Motor neuron (in vitro differentiated cells): ENCODE results near the gene SLC25A47. TPM values are rescaled to one million over a fixed set of nuclear protein-coding genes. Genes with fewer than 3 reads are reported as not detected.
"Not testable (repeated sequence)": the region's sequence is repeated elsewhere in the genome, so short reads cannot be mapped to it uniquely, and the experiment has no call there.

ENCODE experiments used
- ATAC-seq, 8 experiments: fragments of 200-7000 bp; cut with Tn5 transposase; replicated peaks in 6 of 8; 2 replicates each; pipeline ENCODE4 v1.8.0; 2021; ENCODE audit warnings: mild to moderate bottlenecking in 8 of 8, moderate library complexity in 8 of 8
- H3K27ac ChIP-seq, 2 donors: fragments of 250-450 bp; sonication (Bioruptor Pico); 2 replicates each; pipeline ENCODE4 v1.9.0; 2021; ENCODE audit warnings: antibody characterized with exemption in 2 of 2, mild to moderate bottlenecking in 2 of 2, moderate library complexity in 1 of 2
- H3K4me1 ChIP-seq, 2 donors: fragments of 250-450 bp; sonication (Bioruptor Pico); replicated peaks in 1 of 2; 2 replicates each; pipeline ENCODE4 v1.6.1; 2021; ENCODE audit warnings: antibody characterized with exemption in 2 of 2, mild to moderate bottlenecking in 2 of 2, moderate library complexity in 1 of 2
- H3K4me3 ChIP-seq, 5 donors: fragments of 250-450 bp; sonication (Bioruptor Pico); 2 replicates each; pipeline ENCODE4 v1.9.0; 2021; ENCODE audit warnings: antibody characterized with exemption in 5 of 5, mild to moderate bottlenecking in 5 of 5, moderate library complexity in 4 of 5
- WGBS, 10 experiments: fragments of 450-650 bp; shearing (Covaris generic); methylation state at CpG; one replicate each; pipeline ENCODE4 v1.0.0; 2022; 5-methylcytosine and 5-hydroxymethylcytosine counted together
- in situ Hi-C, 9 experiments: fragments of 400-800 bp; cut with MboI; loops; one replicate each; pipeline ENCODE4 v1.15.0; 2021; ENCODE audit warnings: low sequenced_read_pairs in 9 of 9, low pct_unique_long_range_greater_than_20kb in 2 of 9; ENCODE audit not compliant: unreplicated experiment in 9 of 9
- total RNA-seq, 8 experiments: library from RNA; unstranded; fragments of 300-600 nt; gene quantifications; 2 replicates each; pipeline versions ENCODE4 v1.2.3 to v1.2.4, GENCODE V29; 2022

Gene SLC25A47
- under 1 TPM in 6 of 8 experiments, not detected in 2; 0.05 to 0.52 (median 0.33) TPM for total RNA-seq

DNA sequence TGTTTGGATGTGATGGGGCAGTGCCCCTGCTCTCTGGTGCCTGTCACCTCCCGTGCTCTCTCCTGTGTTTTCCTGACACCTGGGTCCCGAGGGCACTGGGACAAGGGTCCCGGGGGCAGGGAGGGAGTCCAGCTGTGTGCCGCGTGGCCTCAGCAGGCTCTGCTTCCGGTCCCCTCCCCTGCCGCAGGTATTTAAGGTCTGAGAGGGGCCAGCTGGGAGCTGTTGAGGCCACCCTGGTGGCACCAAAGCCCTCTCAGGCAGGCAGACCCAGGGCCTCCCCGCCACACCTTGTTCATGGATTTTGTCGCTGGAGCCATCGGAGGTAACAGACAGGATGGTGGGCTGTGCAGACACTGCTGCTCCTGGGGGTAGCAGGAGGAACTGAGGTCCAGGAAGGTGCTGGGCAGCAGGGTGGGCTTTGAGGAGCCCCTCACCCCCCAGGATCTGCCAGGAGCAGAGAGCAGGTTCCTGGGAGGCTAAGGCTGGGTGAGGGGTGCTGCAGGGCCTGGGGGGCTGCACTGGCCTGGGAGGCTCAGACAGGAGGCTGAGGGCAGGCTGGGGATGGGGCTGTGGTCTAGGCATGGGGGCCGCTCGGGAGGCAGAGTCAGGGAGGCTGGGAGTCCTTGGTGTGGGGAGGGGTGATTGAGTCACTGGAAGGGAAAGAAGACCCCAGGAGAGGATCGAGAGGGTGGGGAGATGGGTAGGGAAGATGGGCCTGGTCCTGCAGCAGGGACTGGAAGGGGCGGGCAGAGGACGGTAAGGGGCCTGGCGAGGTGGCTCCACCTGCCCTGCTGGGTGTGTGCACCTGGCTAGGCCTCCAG, at the start of gene SLC25A47:
Gene SLC25A47 (plus strand): TSS at position 219 of the 821 bp plus-strand sequence. CDS start 76 bp downstream, at position 295.
- Histone ChIP-seq H3K27ac (no peak within 1 kb of the TSS), H3K4me1 (no peaks in the 10 kb centered on the region), H3K4me3 (no peak within 1 kb of the TSS)
- peak in 1 of 8 experiments; percentile 5 for ATAC-seq
- in situ Hi-C loops = no loop called here
- WGBS, 10 experiments = 56 to 100% (median 86%) methylated on average over 1 to 4 of the region's 16 CpGs; no CpG with 5 or more reads in 4 of the 10 experiments

GRCh38 chr14:100274250-100274649, 48.9 kb upstream of the SLC25A47 start:
- no peak for ATAC-seq
- 91 to 100% (median 97%) methylated on average over 1 to 4 of the region's 4 CpGs; no CpG with 5 or more reads in 3 of the 10 experiments for WGBS, 10 experiments

GRCh38 chr14:100275214-100275613, 47.9 kb upstream of the SLC25A47 start:
- no peak for ATAC-seq
- no peak overlapping the region for H3K27ac ChIP-seq
- no peak overlapping the region for H3K4me3 ChIP-seq
- WGBS, 10 experiments = 50 to 96% (median 76%) methylated on average over 2 to 7 of the region's 7 CpGs; no CpG with 5 or more reads in 1 of the 10 experiments
- in situ Hi-C loops = no loop called here
- H3K4me1 ChIP-seq = no peaks in the 10 kb centered on the region

More at GRCh38 chr14:100274250-100274649, 48.9 kb upstream of the SLC25A47 start:
- in situ Hi-C loops = no loop called here
- Histone ChIP-seq H3K27ac (no peak overlapping the region), H3K4me1 (no peaks in the 10 kb centered on the region), H3K4me3 (no peak overlapping the region)

- Histone ChIP-seq H3K4me3 (no peak overlapping the region), H3K4me1 (no peaks in the 10 kb centered on the region), H3K27ac (no peak overlapping the region)
- no peak for ATAC-seq
- WGBS, 10 experiments = 0 to 100% (median 97%) methylated on average over 1 to 7 of the region's 8 CpGs; no CpG with 5 or more reads in 4 of the 10 experiments
- in situ Hi-C loops = no loop called here
These were observed 44.4 kb upstream of the SLC25A47 start for GRCh38 chr14:100278702-100279101.

DNA sequence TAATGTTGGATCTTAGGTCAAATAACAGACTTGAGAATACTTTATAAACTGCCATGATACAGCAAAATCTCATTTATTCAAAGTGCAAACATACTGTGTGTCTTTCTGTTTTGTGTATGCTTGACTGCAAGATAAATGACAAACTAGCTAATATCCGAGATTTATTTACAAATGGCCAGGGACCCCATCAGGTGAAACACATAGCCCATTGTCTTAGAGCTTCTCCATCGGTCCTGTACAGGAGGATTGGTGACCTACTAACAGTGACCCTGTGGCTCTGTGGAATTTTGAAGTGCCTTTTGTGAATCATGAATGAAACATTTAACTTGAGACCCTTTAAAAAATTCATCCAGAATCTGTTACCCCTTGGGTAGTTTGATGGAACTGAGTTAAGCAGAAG, 44.0 kb upstream of the SLC25A47 start:
- no peak for ATAC-seq
- 67 to 100% (median 100%) methylated on average over 1 to 2 of the region's 2 CpGs; no CpG with 5 or more reads in 3 of the 10 experiments for WGBS, 10 experiments
- in situ Hi-C loops = no loop called here
- Histone ChIP-seq H3K27ac (no peak overlapping the region), H3K4me3 (no peak overlapping the region), H3K4me1 (no peaks in the 10 kb centered on the region)

- Histone ChIP-seq H3K4me3 (no peak overlapping the region), H3K27ac (no peak overlapping the region), H3K4me1 (no peaks in the 10 kb centered on the region)
- in situ Hi-C loops = no loop called here
- ATAC-seq = peak in 2 of 8 experiments; percentile 8 to 13
- 90% methylated on average over 4 of the region's 8 CpGs; no CpG with 5 or more reads in 9 of the 10 experiments for WGBS, 10 experiments
These were observed 43.6 kb upstream of the SLC25A47 start for GRCh38 chr14:100279563-100279962.

DNA sequence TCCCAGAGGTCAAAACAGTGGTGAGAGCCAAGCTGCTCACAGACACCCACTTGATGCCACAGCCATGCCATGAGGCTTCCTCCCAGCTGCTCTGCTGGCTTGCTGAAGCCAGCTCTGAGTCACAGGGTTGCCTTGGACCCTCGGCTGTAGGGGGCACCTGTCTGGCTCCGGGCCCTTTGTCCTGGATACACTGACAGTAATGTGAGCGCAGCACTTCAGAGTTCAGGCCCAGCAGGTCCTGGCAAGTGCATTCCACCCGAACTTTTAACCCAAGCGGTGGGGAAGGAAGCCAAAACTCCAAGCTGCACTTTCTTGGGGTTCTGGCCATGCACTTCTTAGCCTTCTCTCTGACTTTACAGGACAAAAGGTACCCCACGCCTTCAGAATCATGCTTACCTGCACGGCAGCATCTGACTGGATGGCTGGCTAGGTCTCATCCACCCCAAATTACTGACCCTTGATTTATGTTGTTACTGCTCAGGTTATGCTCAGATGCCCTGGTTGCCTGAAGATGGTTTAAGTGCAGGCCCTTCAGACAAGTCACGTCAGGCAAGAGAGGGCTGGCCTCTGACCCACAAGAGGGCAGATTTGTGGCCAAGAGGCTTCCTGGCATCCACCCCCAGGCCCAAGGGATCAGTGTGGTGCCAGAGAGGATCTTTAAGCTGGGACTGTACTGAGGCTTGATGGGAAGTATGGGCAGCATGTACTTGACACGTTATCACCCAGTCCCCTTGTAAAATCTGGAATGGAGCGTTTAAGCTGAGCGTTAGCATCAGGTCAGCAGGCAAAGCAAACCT, 41.7 kb upstream of the SLC25A47 start:
- Histone ChIP-seq H3K27ac (no peak overlapping the region), H3K4me3 (no peak overlapping the region), H3K4me1 (peaks cover 4 to 5% of the 10 kb centered on the region in 2 donors)
- in situ Hi-C loops = no loop called here
- WGBS, 10 experiments = 60 to 100% (median 84%) methylated on average over 1 to 3 of the region's 11 CpGs; no CpG with 5 or more reads in 6 of the 10 experiments
- ATAC-seq = no peak

DNA sequence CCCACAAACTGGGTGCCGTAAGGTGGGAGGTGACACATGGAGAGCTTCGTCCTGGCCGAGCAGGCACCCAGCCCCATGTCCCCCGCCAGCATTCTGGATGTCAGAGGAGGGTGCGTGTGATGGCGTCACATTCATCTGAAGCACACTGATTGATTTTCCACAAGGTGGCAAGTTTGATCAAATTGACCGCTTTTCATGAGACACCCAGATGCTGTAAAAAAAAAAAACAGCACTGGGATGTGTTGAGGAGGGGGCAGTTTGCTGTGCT, 41.1 kb upstream of the SLC25A47 start:
- in situ Hi-C loops = no loop called here
- ATAC-seq = no peak
- no peak overlapping the region for H3K27ac ChIP-seq
- peaks cover 4 to 10% of the 10 kb centered on the region in 2 donors for H3K4me1 ChIP-seq
- no peak overlapping the region for H3K4me3 ChIP-seq
- 90 to 100% (median 100%) methylated on average over 1 to 7 of the region's 7 CpGs; no CpG with 5 or more reads in 5 of the 10 experiments for WGBS, 10 experiments

DNA sequence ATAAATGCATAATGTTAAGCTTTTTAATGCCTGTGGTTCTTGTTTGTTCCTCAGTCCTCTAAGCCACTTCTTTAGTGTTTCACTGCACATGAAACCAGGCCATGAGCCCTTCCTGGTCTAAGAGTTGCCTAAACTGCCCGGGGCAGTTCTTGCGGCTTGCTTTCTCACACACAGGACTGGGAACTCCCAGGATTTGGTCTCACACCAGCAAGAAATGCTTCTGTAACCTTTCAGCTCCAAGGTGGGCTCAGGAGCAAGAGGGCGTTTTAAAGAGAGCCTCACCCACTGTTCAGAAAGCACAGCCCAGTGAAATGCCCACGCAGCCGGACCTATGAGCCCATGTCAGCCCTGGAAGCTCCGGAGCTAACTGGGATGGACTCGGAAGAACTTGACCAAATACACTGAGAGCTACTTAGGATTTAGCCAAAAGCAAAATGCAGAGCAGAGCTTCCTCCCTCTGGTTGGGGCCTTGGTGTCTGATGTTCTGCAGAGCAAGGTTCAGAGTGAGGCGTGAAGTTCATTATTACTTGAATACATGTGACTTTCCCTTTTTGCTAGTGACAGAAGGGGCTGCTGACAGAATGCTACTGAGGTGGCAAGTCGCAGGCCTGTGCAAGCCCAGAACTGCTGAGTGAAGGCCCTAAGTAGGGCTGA, 40.2 kb upstream of the SLC25A47 start:
- in situ Hi-C loops = no loop called here
- Histone ChIP-seq H3K4me1 (peaks cover 4 to 19% of the 10 kb centered on the region in 2 donors), H3K27ac (no peak overlapping the region), H3K4me3 (no peak overlapping the region)
- no peak for ATAC-seq
- 71 to 100% (median 90%) methylated on average over 1 to 7 of the region's 9 CpGs; no CpG with 5 or more reads in 3 of the 10 experiments for WGBS, 10 experiments

DNA sequence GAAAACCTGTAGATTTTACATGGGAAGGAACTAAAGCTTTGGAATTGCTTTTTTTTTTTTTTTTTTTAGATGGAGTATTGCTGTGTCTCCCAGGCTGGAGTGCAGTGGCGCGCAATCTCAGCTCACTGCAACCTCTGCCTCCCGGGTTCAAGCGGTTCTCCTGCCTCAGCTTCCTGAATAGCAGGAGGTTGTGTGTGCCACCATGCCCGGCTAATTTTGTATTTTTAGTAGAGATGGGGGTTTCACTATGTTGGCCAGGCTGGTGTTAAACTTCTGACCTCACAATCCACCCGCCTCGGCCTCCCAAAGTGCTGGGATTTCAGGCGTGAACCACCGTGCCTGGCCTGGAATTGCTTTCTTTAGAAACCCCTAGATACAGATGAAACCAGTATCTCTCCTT, 39.7 kb upstream of the SLC25A47 start:
- H3K27ac ChIP-seq, H3K4me3 ChIP-seq, ATAC-seq, in situ Hi-C loops: not testable (repeated sequence)
- WGBS, 10 experiments = 69 to 100% (median 82%) methylated on average over 1 to 7 of the region's 9 CpGs; no CpG with 5 or more reads in 6 of the 10 experiments
- H3K4me1 ChIP-seq = peaks cover 4 to 23% of the 10 kb centered on the region in 2 donors

- H3K27ac ChIP-seq = no peak overlapping the region
- in situ Hi-C loops = no loop called here
- 70 to 100% (median 86%) methylated on average over 1 to 17 of the region's 26 CpGs; no CpG with 5 or more reads in 1 of the 10 experiments for WGBS, 10 experiments
- no peak for ATAC-seq
- H3K4me1 ChIP-seq = peaks cover 4 to 23% of the 10 kb centered on the region in 2 donors
- H3K4me3 ChIP-seq = no peak overlapping the region
These were observed 38.9 kb upstream of the SLC25A47 start for GRCh38 chr14:100283984-100284881.
